ENCODE data around the gene RAI2.

RAI2 gene

DNA sequence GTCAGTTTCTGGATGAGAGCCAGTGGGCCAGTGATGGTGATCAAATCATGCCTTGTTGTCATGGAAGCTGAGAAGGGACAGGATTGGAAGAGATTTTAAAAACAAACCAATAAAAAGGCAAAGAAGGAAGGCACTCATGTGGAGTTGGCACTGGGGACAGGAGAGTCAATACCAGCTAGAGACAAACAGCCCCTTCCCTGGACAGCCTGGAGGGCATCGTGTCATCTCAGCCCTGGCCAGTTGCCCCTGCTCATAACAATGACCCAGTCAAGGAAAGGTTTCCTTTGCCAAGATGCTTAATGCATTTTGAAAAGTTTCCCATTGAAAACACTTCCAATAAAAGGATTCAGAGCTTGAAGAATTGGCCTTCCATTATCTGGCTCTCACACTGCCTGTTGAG is 68.3 kb downstream of the RAI2 start:
- Histone ChIP-seq H3K27ac (ENCODE audit: extremely low read depth, low read depth, low read length) (no peak overlapping the region), H3K4me3 (ENCODE audit: low read depth, low read length) (no peak overlapping the region), H3K36me3 (ENCODE audit: control insufficient read depth in 2 of 2, insufficient read depth in 1 of 2, low read length in 2 of 2) (no peaks in the 10 kb centered on the region), H3K9me3 (ENCODE audit: control insufficient read depth, insufficient read depth, low read depth, low read length) (no peaks in the 10 kb centered on the region), H3K4me1 (ENCODE audit: control insufficient read depth, insufficient read depth, low read length) (no peaks in the 10 kb centered on the region)
- ChIA-PET POLR2A (no interaction called here), CTCF (interaction anchor here (0.7 to 0.8 kb wide), 2 partner anchors 152 to 307 kb away, joined by 3 to 4 read pairs; no protein-coding TSS in a partner anchor)
- TF ChIP-seq OSR2 (tag by site-specific recombination; IDR thresholded peaks at IDR 0.05) (no peak), ZNF510 (tag by site-specific recombination; IDR thresholded peaks at IDR 0.05; ENCODE audit: insufficient replicate concordance) (no peak), ZNF10 (tag by site-specific recombination; IDR thresholded peaks at IDR 0.05) (no peak), ZNF394 (tag by site-specific recombination; IDR thresholded peaks at IDR 0.05; ENCODE audit: borderline replicate concordance) (no peak), ZNF629 (tag by site-specific recombination; IDR thresholded peaks at IDR 0.05) (no peak), ZNF121 (tag by site-specific recombination; IDR thresholded peaks at IDR 0.05) (no peak), ZNF132 (tag by site-specific recombination; IDR thresholded peaks at IDR 0.05; ENCODE audit: borderline replicate concordance) (no peak), WT1 (tag by site-specific recombination; IDR thresholded peaks at IDR 0.05) (no peak), ZNF302 (tag by site-specific recombination; IDR thresholded peaks at IDR 0.05; ENCODE audit: low read depth) (no peak), MZF1 (tag by site-specific recombination; IDR thresholded peaks at IDR 0.05; ENCODE audit: borderline replicate concordance) (no peak), ZNF404 (tag by site-specific recombination; IDR thresholded peaks at IDR 0.05) (no peak), ZNF791 (tag by site-specific recombination; IDR thresholded peaks at IDR 0.05) (no peak), ZNF571 (tag by site-specific recombination; IDR thresholded peaks at IDR 0.05) (no peak)
- TF ChIP-seq, protein P1, sequence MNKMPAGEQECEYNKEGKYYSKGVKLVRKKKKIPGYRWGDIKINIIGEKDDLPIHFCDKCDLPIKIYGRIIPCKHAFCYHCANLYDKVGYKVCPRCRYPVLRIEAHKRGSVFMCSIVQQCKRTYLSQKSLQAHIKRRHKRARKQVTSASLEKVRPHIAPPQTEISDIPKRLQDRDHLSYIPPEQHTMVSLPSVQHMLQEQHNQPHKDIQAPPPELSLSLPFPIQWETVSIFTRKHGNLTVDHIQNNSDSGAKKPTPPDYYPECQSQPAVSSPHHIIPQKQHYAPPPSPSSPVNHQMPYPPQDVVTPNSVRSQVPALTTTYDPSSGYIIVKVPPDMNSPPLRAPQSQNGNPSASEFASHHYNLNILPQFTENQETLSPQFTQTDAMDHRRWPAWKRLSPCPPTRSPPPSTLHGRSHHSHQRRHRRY (tag by site-specific recombination; IDR thresholded peaks at IDR 0.05): no peak
- TF ChIP-seq, protein P2, sequence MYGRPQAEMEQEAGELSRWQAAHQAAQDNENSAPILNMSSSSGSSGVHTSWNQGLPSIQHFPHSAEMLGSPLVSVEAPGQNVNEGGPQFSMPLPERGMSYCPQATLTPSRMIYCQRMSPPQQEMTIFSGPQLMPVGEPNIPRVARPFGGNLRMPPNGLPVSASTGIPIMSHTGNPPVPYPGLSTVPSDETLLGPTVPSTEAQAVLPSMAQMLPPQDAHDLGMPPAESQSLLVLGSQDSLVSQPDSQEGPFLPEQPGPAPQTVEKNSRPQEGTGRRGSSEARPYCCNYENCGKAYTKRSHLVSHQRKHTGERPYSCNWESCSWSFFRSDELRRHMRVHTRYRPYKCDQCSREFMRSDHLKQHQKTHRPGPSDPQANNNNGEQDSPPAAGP (tag by site-specific recombination; IDR thresholded peaks at IDR 0.05): no peak
- TF ChIP-seq, protein P3, sequence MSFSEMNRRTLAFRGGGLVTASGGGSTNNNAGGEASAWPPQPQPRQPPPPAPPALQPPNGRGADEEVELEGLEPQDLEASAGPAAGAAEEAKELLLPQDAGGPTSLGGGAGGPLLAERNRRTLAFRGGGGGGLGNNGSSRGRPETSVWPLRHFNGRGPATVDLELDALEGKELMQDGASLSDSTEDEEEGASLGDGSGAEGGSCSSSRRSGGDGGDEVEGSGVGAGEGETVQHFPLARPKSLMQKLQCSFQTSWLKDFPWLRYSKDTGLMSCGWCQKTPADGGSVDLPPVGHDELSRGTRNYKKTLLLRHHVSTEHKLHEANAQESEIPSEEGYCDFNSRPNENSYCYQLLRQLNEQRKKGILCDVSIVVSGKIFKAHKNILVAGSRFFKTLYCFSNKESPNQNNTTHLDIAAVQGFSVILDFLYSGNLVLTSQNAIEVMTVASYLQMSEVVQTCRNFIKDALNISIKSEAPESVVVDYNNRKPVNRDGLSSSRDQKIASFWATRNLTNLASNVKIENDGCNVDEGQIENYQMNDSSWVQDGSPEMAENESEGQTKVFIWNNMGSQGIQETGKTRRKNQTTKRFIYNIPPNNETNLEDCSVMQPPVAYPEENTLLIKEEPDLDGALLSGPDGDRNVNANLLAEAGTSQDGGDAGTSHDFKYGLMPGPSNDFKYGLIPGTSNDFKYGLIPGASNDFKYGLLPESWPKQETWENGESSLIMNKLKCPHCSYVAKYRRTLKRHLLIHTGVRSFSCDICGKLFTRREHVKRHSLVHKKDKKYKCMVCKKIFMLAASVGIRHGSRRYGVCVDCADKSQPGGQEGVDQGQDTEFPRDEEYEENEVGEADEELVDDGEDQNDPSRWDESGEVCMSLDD (tag by site-specific recombination; IDR thresholded peaks at IDR 0.05): no peak
- TF ChIP-seq, protein P4, sequence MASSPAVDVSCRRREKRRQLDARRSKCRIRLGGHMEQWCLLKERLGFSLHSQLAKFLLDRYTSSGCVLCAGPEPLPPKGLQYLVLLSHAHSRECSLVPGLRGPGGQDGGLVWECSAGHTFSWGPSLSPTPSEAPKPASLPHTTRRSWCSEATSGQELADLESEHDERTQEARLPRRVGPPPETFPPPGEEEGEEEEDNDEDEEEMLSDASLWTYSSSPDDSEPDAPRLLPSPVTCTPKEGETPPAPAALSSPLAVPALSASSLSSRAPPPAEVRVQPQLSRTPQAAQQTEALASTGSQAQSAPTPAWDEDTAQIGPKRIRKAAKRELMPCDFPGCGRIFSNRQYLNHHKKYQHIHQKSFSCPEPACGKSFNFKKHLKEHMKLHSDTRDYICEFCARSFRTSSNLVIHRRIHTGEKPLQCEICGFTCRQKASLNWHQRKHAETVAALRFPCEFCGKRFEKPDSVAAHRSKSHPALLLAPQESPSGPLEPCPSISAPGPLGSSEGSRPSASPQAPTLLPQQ (tag by site-specific recombination; IDR thresholded peaks at IDR 0.05): no peak

DNA sequence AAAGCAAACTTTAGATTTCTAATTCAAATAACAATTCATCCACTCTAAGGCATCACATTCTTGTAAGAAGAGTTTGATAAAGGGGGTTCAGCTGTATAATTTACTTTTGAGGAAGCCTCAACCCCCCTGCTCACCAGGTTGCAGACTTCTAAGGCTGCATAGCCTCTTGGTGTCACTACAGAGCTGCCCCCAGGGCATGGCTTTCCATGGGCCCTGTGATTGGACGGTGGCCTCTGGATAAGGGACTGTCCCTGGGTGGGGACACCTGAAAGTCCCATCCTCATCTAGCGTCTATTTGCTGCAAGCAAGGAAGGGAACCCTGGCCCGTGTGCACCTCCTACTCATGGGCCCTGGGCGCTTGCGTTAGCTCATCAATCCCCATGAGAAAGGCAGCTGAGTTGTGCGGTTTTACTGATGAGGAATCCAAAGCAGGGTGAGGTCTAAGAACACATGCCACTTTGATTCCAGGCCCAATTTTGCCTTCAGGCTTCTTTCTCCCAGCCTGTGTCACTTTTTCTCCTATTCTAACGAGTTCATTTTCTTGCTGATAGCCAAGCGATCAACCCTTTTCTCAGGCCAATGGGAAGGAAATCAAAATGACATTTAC is 72.0 kb downstream of the RAI2 start:
- CTCF ChIA-PET: interaction anchor here (0.6 to 3.0 kb wide), 22 partner anchors 9 to 525 kb away, joined by 3 to 9 read pairs (median 4); no protein-coding TSS in a partner anchor
- POLR2A ChIA-PET: no interaction called here
- TF ChIP-seq ZNF274 (IDR thresholded peaks at IDR 0.05; ENCODE audit: low read length) (no peak), ZNF274 (tag by site-specific recombination; IDR thresholded peaks at IDR 0.05; ENCODE audit: borderline replicate concordance) (no peak), HOXD13 (CRISPR knock-in tag; IDR thresholded peaks at IDR 0.05; ENCODE audit: borderline replicate concordance) (no peak), ZNF654 (tag by site-specific recombination; IDR thresholded peaks at IDR 0.05; ENCODE audit: low read depth) (no peak), ZNF585B (tag by site-specific recombination; IDR thresholded peaks at IDR 0.05) (no peak), ZNF140 (tag by site-specific recombination; IDR thresholded peaks at IDR 0.05) (no peak)
- TF ChIP-seq, protein P5, sequence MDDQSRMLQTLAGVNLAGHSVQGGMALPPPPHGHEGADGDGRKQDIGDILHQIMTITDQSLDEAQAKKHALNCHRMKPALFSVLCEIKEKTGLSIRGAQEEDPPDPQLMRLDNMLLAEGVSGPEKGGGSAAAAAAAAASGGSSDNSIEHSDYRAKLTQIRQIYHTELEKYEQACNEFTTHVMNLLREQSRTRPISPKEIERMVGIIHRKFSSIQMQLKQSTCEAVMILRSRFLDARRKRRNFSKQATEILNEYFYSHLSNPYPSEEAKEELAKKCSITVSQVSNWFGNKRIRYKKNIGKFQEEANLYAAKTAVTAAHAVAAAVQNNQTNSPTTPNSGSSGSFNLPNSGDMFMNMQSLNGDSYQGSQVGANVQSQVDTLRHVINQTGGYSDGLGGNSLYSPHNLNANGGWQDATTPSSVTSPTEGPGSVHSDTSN (CRISPR knock-in tag; IDR thresholded peaks at IDR 0.05): no peak
- TF ChIP-seq, protein P6, sequence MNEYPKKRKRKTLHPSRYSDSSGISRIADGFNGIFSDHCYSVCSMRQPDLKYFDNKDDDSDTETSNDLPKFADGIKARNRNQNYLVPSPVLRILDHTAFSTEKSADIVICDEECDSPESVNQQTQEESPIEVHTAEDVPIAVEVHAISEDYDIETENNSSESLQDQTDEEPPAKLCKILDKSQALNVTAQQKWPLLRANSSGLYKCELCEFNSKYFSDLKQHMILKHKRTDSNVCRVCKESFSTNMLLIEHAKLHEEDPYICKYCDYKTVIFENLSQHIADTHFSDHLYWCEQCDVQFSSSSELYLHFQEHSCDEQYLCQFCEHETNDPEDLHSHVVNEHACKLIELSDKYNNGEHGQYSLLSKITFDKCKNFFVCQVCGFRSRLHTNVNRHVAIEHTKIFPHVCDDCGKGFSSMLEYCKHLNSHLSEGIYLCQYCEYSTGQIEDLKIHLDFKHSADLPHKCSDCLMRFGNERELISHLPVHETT (tag by site-specific recombination; IDR thresholded peaks at IDR 0.05): no peak

More for the DNA sequence above, 72.0 kb downstream of the RAI2 start:
- H3K36me3 ChIP-seq (ENCODE audit: control insufficient read depth in 2 of 2, insufficient read depth in 1 of 2, low read length in 2 of 2): no peaks in the 10 kb centered on the region
- no peaks in the 10 kb centered on the region for H3K4me1 ChIP-seq (ENCODE audit: control insufficient read depth, insufficient read depth, low read length)
- no peak overlapping the region for H3K27ac ChIP-seq (ENCODE audit: extremely low read depth, low read depth, low read length)
- no peaks in the 10 kb centered on the region for H3K9me3 ChIP-seq (ENCODE audit: control insufficient read depth, insufficient read depth, low read depth, low read length)
- H3K4me3 ChIP-seq (ENCODE audit: low read depth, low read length): no peak overlapping the region

Data from HEK293 (cell line).